ENCODE data around the gene GPR25. TPM values are rescaled to one million over a fixed set of nuclear protein-coding genes. Genes with fewer than 3 reads are reported as not detected.

Gene GPR25
- total RNA-seq, 3 donors from 2014 or later: not detected

GRCh38 chr1:200866521-200866920 is 6.3 kb upstream of the GPR25 start:
- no peaks in the 10 kb centered on the region for H3K9me3 ChIP-seq
- DNase-seq (no peak), ATAC-seq (peak; percentile 54)
- intact Hi-C loops (cut with DNase I, micrococcal nuclease): no loop called here
- TF ChIP-seq CTCF (IDR thresholded peaks at IDR 0.05): no peak
- H3K4me3 ChIP-seq: no peak overlapping the region
- no peaks in the 10 kb centered on the region for H3K36me3 ChIP-seq (ENCODE audit: low read depth)
- H3K4me1 ChIP-seq (ENCODE audit: low read depth): no peaks in the 10 kb centered on the region

GRCh38 chr1:200867018-200867811 is 5.6 kb upstream of the GPR25 start:
- DNase-seq (no peak), ATAC-seq (no peak)
- intact Hi-C loops (cut with DNase I, micrococcal nuclease): no loop called here
- TF ChIP-seq CTCF (IDR thresholded peaks at IDR 0.05): no peak
- no peaks in the 10 kb centered on the region for H3K9me3 ChIP-seq
- no peak overlapping the region for H3K4me3 ChIP-seq
- no peaks in the 10 kb centered on the region for H3K4me1 ChIP-seq (ENCODE audit: low read depth)
- no peaks in the 10 kb centered on the region for H3K36me3 ChIP-seq (ENCODE audit: low read depth)

- H3K9me3 ChIP-seq: no peaks in the 10 kb centered on the region
- ATAC-seq (no peak), DNase-seq (no peak)
- no peak for TF ChIP-seq CTCF (IDR thresholded peaks at IDR 0.05)
- intact Hi-C loops (cut with DNase I, micrococcal nuclease): no loop called here
- no peak overlapping the region for H3K4me3 ChIP-seq
- peaks cover 13% of the 10 kb centered on the region for H3K4me1 ChIP-seq (ENCODE audit: low read depth)
- H3K36me3 ChIP-seq (ENCODE audit: low read depth): no peaks in the 10 kb centered on the region
Measured at GRCh38 chr1:200869376-200869752, 3.4 kb upstream of the GPR25 start.

- peaks cover 13% of the 10 kb centered on the region for H3K4me1 ChIP-seq (ENCODE audit: low read depth)
- no peak for TF ChIP-seq CTCF (IDR thresholded peaks at IDR 0.05)
- no peak overlapping the region for H3K4me3 ChIP-seq
- ATAC-seq (peak; percentile 32), DNase-seq (no peak)
- no peaks in the 10 kb centered on the region for H3K36me3 ChIP-seq (ENCODE audit: low read depth)
- intact Hi-C loops (cut with DNase I, micrococcal nuclease): no loop called here
- H3K9me3 ChIP-seq: no peaks in the 10 kb centered on the region
Measured at GRCh38 chr1:200869753-200870391, 2.9 kb upstream of the GPR25 start.

- no peaks in the 10 kb centered on the region for H3K36me3 ChIP-seq (ENCODE audit: low read depth)
- no peak overlapping the region for H3K4me3 ChIP-seq
- intact Hi-C loops (cut with DNase I, micrococcal nuclease): no loop called here
- TF ChIP-seq CTCF (IDR thresholded peaks at IDR 0.05): no peak
- DNase-seq: peak in 1 of 3 donors; percentile 45
- peaks cover 13% of the 10 kb centered on the region for H3K4me1 ChIP-seq (ENCODE audit: low read depth)
- peak; percentile 64 for ATAC-seq
- H3K9me3 ChIP-seq: no peaks in the 10 kb centered on the region
Measured at GRCh38 chr1:200873116-200873670, 412 bp downstream of the GPR25 start.
